Activated T-helper 1 cell treated with Interleukin-2 at 50 U/mL for 16 hours (primary cell): ENCODE results near the gene PLD5.
"Not testable (repeated sequence)": the region's sequence is repeated elsewhere in the genome, so short reads cannot be mapped to it uniquely, and the experiment has no call there.

ENCODE experiments used
- DNase-seq: peaks from one replicate; pipeline ENCODE4 v3.0.0-alpha.2; 2020; ENCODE audit warnings: low read depth

Gene PLD5

DNA sequence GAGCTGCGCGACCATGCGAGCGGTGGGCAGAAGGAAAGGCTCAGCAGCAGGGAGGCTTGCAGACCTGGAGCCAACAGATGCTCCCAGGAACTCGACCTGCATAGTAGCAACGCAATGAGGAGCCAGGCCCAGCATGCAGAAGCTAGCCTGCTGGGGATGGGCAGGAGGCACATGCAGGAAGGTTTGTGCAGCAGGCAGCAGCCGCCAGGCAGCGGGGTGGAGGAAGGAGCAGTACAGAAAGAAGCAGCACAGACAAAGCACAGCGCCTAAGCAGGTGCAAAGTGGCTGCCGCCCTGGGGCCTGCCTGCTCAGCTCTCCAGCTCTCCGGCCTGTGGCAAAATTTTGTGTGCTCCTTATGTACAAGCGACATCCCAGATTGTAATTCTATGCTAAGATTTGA is 312.1 kb downstream of the PLD5 start:
- DNase-seq = no peak

GRCh38 chr1:242211254-242212022 is 313.1 kb downstream of the PLD5 start:
- no peak for DNase-seq

GRCh38 chr1:242210316-242210715 is 314.2 kb downstream of the PLD5 start:
- not testable (repeated sequence) for DNase-seq

DNA sequence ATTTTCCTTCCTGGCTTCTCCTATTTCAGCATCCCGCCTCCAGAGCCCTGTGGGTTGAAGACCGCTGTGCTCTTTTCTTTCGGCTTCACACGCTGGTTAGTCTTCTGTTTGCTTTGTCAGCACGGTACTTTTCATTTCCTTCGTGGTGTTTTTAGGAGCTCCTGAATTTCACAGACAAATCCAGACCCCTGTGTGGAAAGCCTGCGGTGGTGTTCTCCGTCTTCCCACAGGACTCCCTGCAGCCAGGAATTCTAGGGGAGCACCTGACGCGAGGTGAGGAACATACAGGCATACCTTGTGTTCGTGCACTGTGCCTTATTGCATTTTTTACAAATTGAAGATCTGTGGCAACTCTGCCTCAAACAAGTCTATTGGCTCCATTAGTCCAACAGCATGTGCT is 315.4 kb downstream of the PLD5 start:
- DNase-seq = no peak

DNA sequence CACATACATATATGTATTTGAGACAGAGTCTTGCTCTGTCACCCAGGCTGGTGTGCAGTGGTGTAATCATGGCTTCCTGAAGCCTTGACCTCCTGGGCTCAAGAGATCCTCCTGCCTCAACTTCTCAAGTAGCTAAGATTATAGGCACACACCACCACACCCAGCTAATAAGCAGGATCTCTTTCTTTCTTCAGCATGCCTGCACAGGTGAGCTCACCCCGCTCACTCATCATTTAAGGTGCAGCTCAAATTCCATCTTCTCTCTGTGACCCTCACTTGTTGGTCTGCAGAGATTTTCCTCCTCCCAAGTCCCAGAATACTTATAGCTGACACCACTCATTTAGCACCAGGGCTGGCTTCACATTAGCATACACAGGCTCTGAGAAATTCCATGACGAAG is 316.5 kb downstream of the PLD5 start:
- DNase-seq = no peak

DNA sequence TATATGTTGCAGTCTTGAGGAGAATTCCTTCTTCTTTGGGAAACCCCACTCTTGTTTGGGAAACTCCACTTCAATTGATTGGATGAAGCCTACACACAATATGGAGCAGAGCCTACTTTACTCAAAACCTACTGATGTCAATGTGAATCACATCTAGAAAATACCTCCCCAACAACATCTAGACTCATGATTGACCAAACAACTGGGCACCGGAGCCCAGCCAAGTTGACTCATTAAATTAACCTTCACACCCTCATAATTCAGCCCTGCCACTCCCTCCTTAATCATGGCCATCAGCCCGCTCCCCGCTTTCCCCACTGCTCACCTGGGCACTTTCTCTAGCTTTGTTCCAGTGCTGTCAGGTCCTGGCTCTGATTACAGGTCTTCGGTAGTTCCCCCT is 317.5 kb downstream of the PLD5 start:
- no peak for DNase-seq

DNA sequence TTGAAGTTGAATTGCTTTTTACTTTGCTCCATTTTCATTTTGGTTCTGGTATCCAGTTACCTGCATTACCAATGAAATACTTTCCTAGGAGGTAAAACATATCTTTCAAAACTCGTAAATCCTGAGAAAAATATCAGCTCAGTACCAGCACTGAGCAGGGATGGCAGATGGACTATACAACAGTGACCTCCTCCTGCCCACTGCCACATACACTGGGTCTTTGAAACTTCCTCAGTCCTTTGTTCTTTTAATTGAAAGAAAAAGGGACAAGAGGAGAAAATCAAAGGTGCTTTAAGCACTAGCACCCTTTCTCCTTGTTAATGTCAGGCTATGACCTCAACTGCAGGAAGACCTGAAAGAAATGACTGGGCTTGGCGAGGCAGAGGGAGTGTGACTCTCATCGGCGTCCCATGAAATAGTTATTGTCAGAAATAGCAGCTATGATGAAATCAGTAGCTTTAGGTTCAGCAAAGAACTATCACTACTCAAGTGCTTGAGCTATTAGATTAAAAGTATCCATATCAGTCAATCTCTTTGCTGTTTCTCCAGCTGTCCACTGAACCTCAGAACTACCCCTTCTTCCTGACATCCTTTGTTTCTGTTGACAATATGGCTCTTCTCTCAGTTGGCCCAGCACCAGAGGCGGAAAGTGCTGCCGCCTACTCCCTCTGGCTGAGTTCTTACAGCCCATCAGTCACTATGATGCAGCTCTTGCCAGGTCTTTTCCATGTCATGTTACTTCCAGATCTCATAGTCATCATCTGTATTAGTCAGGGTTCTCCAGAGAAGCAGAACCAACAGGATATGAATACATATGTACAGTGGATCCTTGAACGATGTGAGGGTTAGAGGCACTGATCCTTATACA is 318.6 kb downstream of the PLD5 start:
- DNase-seq = no peak

DNA sequence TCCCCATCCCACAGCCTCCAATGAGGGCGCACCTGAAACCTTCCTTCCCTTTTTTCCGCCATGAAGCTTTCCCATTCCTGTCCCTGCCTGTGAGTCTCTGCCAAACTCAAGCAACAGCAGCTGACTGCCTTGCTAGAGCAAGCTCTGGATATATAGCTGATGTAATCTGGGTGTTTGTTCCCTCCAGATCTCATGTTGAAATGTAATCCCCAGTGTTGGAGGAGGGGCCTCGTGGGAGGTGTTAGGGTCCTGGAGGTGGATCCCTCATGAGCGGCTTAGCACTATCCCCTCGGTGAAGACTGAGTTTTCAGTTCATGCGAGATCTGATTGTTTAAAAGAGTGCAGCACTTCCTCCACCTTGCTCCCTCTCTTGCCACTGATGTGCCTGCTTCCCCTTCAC is 321.2 kb downstream of the PLD5 start:
- DNase-seq = no peak

DNA sequence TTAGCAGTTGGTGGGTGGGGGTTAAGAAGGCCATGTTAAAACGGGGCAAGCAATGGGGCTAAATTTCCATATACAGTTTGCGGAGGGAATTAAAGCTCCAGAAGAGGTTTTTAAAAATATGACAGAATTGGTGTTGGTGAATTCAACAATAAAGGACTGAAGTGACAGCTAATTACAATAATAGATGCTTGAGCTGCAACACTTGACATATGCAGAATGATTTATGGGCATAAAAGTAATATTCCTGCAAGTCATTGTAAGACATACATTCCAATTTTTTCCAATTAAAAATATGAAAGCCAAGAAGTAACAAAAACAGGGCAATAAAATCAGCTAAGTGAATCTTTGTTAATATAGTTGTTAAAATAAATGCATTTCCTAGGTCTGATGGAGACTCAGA is 323.4 kb downstream of the PLD5 start:
- DNase-seq = no peak

DNA sequence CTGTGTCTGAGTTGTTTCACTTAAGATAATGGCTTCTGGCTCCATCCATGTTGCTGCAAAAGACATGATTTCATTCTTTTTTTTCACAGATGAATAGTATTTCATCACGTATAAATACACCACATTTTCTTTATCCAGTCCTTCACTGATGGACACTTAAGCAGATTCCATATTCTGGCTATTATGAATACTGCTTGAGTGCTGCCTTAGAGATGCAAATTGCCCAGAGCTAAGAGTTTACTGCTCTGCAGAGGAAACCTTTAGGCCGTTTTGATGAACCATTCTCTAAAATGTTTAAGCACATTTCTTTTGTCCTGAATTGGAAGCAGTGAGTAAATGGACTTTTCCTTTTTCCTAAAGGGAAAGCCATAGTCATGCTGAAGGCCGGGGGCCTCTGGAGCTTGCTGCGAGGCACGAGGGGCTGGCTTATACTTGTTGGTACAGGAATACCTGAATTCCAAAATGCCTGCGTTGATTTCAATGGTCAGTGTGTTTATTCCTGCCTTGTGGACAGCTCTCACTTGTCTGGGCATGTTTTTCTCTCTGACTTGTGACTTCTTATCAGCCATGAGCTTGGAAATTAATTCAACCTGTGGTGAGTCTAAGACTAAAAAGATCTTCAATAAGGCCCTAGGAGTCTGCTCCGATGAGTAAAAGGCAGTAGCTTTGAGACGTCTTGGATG is 324.6 kb downstream of the PLD5 start:
- no peak for DNase-seq

GRCh38 chr1:242197907-242198820 is 326.3 kb downstream of the PLD5 start:
- DNase-seq = no peak

DNA sequence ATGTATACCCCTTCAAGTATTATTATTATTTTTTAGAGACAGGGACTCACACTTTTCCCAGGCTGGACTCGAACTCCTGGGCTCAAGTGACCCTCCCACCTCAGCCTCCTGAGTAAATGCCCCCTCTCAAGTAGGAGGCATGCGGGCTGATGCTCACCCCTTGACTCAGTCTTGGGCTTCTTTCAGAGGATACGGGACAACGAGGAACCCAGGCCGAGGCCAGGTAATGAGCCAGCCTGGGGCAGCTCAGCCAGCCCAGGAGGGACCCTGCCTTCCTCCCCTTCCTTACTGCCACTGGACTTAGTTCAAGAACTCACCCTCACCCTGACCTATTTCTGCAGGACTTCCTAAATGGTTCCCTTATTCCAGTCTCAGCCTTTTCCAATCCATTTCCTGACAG is 327.6 kb downstream of the PLD5 start:
- no peak for DNase-seq

DNA sequence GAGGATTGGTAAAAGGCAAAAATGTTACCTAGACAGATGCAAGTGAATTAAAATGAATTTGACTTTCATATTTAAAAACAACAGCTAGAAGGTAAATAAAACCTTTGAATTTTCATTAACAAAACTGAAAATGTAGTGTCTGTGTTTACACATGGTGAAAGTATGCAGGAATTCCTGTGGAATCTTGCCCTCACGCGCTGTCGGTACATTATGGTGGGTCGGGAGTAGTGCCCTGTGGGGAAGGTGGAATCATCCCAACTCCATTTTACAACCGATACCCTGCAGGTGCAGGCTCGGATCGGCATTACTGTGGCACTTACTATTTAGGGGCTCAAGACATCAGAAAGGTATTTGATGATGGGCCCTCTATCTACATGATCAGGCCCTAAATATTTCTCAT is 328.4 kb downstream of the PLD5 start:
- no peak for DNase-seq

GRCh38 chr1:242189591-242189990 is 334.9 kb downstream of the PLD5 start:
- DNase-seq = no peak

DNA sequence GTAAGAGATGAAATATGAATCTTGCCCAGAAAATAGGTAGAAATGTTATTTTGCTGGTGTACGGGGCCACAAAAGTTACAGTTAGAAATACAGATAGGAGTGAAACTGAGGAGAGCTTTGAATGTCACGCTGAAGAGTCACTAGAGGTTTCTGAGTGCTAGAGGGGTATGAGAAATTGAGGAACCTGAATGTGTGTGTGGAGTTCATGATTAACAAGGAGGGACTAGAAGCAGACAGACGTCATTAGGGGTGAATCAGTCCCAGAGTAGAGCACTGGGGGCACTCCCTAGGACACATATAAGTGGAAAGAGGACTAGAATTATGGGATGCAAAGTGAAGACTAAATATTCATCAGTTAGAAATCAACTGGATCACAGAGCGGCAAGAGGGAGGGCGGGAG is 336.7 kb downstream of the PLD5 start:
- DNase-seq = no peak

DNA sequence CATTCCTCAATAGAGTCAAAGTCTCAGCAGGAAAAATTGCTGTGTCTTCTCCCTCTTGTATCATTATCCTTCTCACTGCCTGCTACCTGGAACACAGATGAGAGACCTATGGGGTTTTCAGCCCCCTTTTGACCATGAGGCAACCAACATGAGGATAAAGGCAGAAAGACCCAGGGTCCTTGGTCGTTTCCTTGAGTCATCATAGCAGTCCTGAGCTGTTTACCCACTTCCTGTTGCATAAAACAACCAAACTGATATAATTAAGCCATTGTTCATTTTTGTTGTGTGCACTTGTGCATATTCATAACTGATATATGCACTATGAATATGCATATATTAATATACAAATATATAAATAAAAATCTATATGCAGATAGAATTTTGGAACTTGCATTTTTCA is 337.3 kb downstream of the PLD5 start:
- DNase-seq = no peak

DNA sequence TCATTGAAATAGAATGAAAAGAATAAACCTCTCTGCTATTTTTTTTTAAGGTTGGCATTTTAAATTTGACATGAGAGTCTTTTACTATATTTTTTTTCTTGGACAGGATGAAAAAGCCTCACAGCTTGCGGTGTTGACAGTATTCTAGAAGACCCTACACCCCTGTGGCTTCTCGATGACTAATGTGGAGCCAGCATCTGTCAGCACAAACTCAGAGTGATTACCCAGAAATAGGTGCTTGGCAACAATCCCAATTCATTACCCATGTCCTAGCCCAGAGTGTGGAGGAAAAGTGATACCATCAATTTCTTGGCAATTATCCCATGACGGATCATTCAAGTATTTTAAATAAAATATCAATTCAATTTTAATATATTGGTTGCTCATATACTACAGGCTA is 338.8 kb downstream of the PLD5 start:
- DNase-seq = no peak

DNA sequence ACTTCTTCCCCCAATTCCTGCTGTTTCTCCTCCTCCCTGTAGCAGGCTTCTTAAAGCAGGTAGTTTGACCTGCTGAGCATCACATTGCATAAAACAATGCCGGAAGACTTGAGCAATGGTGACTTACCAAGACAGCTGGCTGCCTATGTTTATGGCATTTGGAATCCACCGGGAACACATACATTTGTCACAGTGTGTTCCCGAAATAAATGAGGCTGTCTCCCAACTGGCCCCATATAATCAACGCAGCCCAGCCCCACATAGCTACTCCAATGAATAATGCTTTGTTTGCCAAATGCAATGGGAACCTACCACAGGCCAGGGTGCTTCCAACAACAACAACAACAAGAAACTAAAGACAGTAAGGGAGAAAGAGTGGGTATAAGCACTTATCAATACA is 339.5 kb downstream of the PLD5 start:
- no peak for DNase-seq

GRCh38 chr1:242179767-242180166 is 344.7 kb downstream of the PLD5 start:
- DNase-seq = not testable (repeated sequence)

GRCh38 chr1:242178924-242179708 is 345.4 kb downstream of the PLD5 start:
- no peak for DNase-seq

- no peak for DNase-seq
Measured at GRCh38 chr1:242178436-242178835, 346.1 kb downstream of the PLD5 start.
